HepG2 (cell line): ENCODE measurements around the gene ATXN8OS. TPM values are rescaled to one million over a fixed set of nuclear protein-coding genes. Genes with fewer than 3 reads are reported as not detected.

Source experiments
- ATAC-seq: fragments of 200-7000 bp; cut with Tn5 transposase; 3 replicates; pipeline ENCODE4 v1.9.1; 2020; ENCODE audit warnings: mild to moderate bottlenecking, moderate library complexity
- BruUV-seq: library from RNA; stranded (reverse); fragments of 400-500 nt; replicated peaks from 2 replicates; lab custom pipeline; 2021; lab: Mats Ljungman, UMichigan
- CTCF ChIA-PET: fragments of 300-600 bp; formaldehyde crosslinking; extraction: SDS; loops from one replicate; lab custom pipeline; 2021; ENCODE audit warnings: low total read pairs, inconsistent platforms, low intra/inter-chr PET ratio; lab: Yijun Ruan, JAX
- POLR2A ChIA-PET: fragments of 350-600 bp; sonication (Branson Sonifier 250); formaldehyde crosslinking; loops from one replicate; lab custom pipeline; 2020; ENCODE audit warnings: antibody characterized with exemption, inconsistent platforms; lab: Yijun Ruan, JAX
- DNase-seq: peaks from one replicate; pipeline ENCODE4 v3.0.0-alpha.2; 2015; ENCODE audit warnings: low spot score
- FAIRE-seq: peaks from 3 replicates; lab custom pipeline; 2011; peaks lifted over from hg19 to GRCh38; lab: Jason Lieb, UNC
- H2AFZ ChIP-seq: one replicate; pipeline ENCODE4 v1.6.1; 2011; ENCODE audit warnings: low read length, inconsistent platforms
- H3K27ac ChIP-seq: fragments of 300-600 bp; 3 replicates; pipeline ENCODE4 v1.8.0; 2011; ENCODE audit warnings: mixed run types, mild to moderate bottlenecking, mixed read lengths, low read length, inconsistent platforms; ENCODE audit not compliant: insufficient read depth; ENCODE audit errors: extremely low read length
- H3K27me3 ChIP-seq, 2 experiments: fragments of 200-600 bp in 1 of 2; 2 replicates in 1 of 2; 3 replicates in 1 of 2; pipeline versions ENCODE4 v1.6.0 to v1.8.0; 2011; ENCODE audit warnings: low read length in 2 of 2, mild to moderate bottlenecking in 2 of 2, moderate library complexity in 2 of 2, inconsistent platforms in 1 of 2; ENCODE audit not compliant: insufficient read depth in 2 of 2, control insufficient read depth in 1 of 2
- H3K36me3 ChIP-seq, 2 experiments: fragments of 200-600 bp in 1 of 2; replicated peaks in 1 of 2; 2 replicates in 1 of 2; 3 replicates in 1 of 2; pipeline versions ENCODE4 v1.5.1 to v1.8.0; 2011; ENCODE audit warnings: low read length in 2 of 2, inconsistent platforms in 1 of 2; ENCODE audit not compliant: insufficient read depth in 2 of 2, control insufficient read depth in 1 of 2
- H3K4me1 ChIP-seq: 2 replicates; pipeline ENCODE4 v1.5.1; 2012; ENCODE audit warnings: low read length, inconsistent platforms; ENCODE audit not compliant: insufficient read depth
- H3K4me2 ChIP-seq: 2 replicates; pipeline ENCODE4 v1.6.0; 2011; ENCODE audit warnings: low read depth, low read length, inconsistent platforms
- H3K4me3 ChIP-seq, 3 experiments: fragments of 200-600 bp in 1 of 3; sonication (generic), shearing (Covaris generic) in 1 of 3; replicated peaks in 1 of 3; 2 replicates each; pipeline ENCODE4 v1.5.1; 2011 to 2016; ENCODE audit warnings: low read length in 3 of 3, inconsistent platforms in 2 of 3, low read depth in 2 of 3, mild to moderate bottlenecking in 2 of 3, control low read depth in 1 of 3, mixed read lengths in 1 of 3; ENCODE audit not compliant: insufficient read depth in 1 of 3
- H3K79me2 ChIP-seq: one replicate; pipeline ENCODE4 v1.6.1; 2011; ENCODE audit warnings: low read length, inconsistent platforms; ENCODE audit not compliant: insufficient read depth
- H3K9ac ChIP-seq: 2 replicates; pipeline ENCODE4 v1.6.0; 2011; ENCODE audit warnings: mild to moderate bottlenecking, low read depth, low read length, inconsistent platforms; ENCODE audit not compliant: insufficient read depth
- H3K9me3 ChIP-seq: 2 replicates; pipeline ENCODE4 v1.5.1; 2012; ENCODE audit warnings: mild to moderate bottlenecking, low read length
- H4K20me1 ChIP-seq: 2 replicates; pipeline ENCODE4 v1.6.0; 2011; ENCODE audit warnings: inconsistent platforms, mild to moderate bottlenecking, low read length, moderate library complexity; ENCODE audit not compliant: insufficient read depth
- CBX5 ChIP-seq: sonication (generic); formaldehyde crosslinking; IDR thresholded peaks from 2 replicates; pipeline ENCODE4 v1.4.0; 2020; ENCODE audit warnings: missing genetic modification reagents, borderline replicate concordance
- FOXP1 ChIP-seq, 2 experiments: fragments of 450-650 bp in 1 of 2; IDR thresholded peaks; 2 replicates each; pipeline ENCODE4 v1.6.1; 2017 to 2018; ENCODE audit warnings: antibody characterized with exemption in 1 of 2
- GPBP1L1 ChIP-seq: sonication (generic); formaldehyde crosslinking; IDR thresholded peaks from 2 replicates; pipeline ENCODE4 v1.5.0; 2020; ENCODE audit warnings: mild to moderate bottlenecking, missing genetic modification reagents
- HNRNPL ChIP-seq: fragments of 200-400 bp; formaldehyde crosslinking; IDR thresholded peaks from 2 replicates; pipeline ENCODE4 v1.6.1; 2017; ENCODE audit warnings: mild to moderate bottlenecking, low read depth, low read length
- PRDM10 ChIP-seq: sonication (generic); formaldehyde crosslinking; IDR thresholded peaks from 2 replicates; pipeline ENCODE4 v1.4.0; 2020; ENCODE audit warnings: low read depth, missing genetic modification reagents
- RBM22 ChIP-seq: fragments of 200-400 bp; formaldehyde crosslinking; optimal IDR thresholded peaks from 2 replicates; pipeline ENCODE3; 2017; ENCODE audit warnings: mild to moderate bottlenecking, low read length, moderate library complexity
- SSRP1 ChIP-seq: IDR thresholded peaks from 2 replicates; pipeline ENCODE4 v1.6.1; 2016; ENCODE audit warnings: control low read depth
- U2AF2 ChIP-seq: fragments of 200-400 bp; formaldehyde crosslinking; IDR thresholded peaks from 2 replicates; pipeline ENCODE4 v1.6.1; 2017; ENCODE audit warnings: low read depth, mild to moderate bottlenecking, low read length
- ZNF569 ChIP-seq: sonication (generic); formaldehyde crosslinking; IDR thresholded peaks from 2 replicates; pipeline ENCODE4 v1.5.0; 2020; ENCODE audit warnings: mild to moderate bottlenecking, missing genetic modification reagents, moderate library complexity, borderline replicate concordance
- ZNF580 ChIP-seq: IDR thresholded peaks from 2 replicates; pipeline ENCODE4 v1.6.1; 2016; ENCODE audit warnings: low read depth, borderline replicate concordance
- ZNF597 ChIP-seq: sonication (generic); formaldehyde crosslinking; IDR thresholded peaks from 2 replicates; pipeline ENCODE4 v1.5.0; 2020; ENCODE audit warnings: missing genetic modification reagents
- WGBS: methylation state at CpG from one replicate; pipeline ENCODE4 v1.1.6; 2017; ENCODE audit warnings: low lambda C conversion rate; 5-methylcytosine and 5-hydroxymethylcytosine counted together
- in situ Hi-C: cut with HindIII; loops from 2 replicates; pipeline ENCODE4 v1.10.0; 2017; ENCODE audit warnings: low pct_unique_long_range_greater_than_20kb; ENCODE audit not compliant: extremely low pct_ligation_motif_present
- intact Hi-C: fragments of 100-400 bp; cut with micrococcal nuclease; formaldehyde crosslinking; loops from one replicate; pipeline ENCODE4 v1.10.0; 2022; ENCODE audit not compliant: unreplicated experiment
- polyA plus RNA-seq, 8 experiments: library from polyadenylated mRNA; depleted of rRNA in 3 of 8; stranded (reverse) in 7 of 8; unstranded in 1 of 8; fragments of >200 nt; fragmentation: Illumina TruSeq in 4 of 8; extraction: Trizol in 4 of 8; gene quantifications; 2 replicates each; pipeline versions ENCODE4 v1.2.1 to v1.2.3, GENCODE V29; 2011 to 2016; ENCODE audit warnings: low read depth in 4 of 8, missing spikeins in 1 of 8, mixed read lengths in 1 of 8; ENCODE audit not compliant: insufficient read depth in 1 of 8
- total RNA-seq, 5 experiments: library from RNA; depleted of rRNA; stranded (reverse); fragments of >200 nt; fragmentation: Illumina TruSeq; extraction: Trizol; gene quantifications; 2 replicates each; pipeline ENCODE4 v1.2.3, GENCODE V29; 2016; ENCODE audit warnings: low read depth in 1 of 5
- TF ChIP-seq, protein P1 (sequence below): sonication (generic); formaldehyde crosslinking; IDR thresholded peaks from 2 replicates; pipeline ENCODE4 v1.5.0; 2020; ENCODE audit warnings: missing genetic modification reagents
- TF ChIP-seq, protein P2 (sequence below): IDR thresholded peaks from 2 replicates; pipeline ENCODE4 v1.6.1; 2016; ENCODE audit warnings: mild to moderate bottlenecking

ATXN8OS gene
- total and polyA plus RNA-seq, 2 of the 13 experiments (the other 11 are each of a cell fraction or from before 2014, with no cell fraction given) = not detected

GRCh38 chr13:70087247-70087646 is 20.4 kb upstream of the ATXN8OS start (continued):
- TF ChIP-seq, protein P1, sequence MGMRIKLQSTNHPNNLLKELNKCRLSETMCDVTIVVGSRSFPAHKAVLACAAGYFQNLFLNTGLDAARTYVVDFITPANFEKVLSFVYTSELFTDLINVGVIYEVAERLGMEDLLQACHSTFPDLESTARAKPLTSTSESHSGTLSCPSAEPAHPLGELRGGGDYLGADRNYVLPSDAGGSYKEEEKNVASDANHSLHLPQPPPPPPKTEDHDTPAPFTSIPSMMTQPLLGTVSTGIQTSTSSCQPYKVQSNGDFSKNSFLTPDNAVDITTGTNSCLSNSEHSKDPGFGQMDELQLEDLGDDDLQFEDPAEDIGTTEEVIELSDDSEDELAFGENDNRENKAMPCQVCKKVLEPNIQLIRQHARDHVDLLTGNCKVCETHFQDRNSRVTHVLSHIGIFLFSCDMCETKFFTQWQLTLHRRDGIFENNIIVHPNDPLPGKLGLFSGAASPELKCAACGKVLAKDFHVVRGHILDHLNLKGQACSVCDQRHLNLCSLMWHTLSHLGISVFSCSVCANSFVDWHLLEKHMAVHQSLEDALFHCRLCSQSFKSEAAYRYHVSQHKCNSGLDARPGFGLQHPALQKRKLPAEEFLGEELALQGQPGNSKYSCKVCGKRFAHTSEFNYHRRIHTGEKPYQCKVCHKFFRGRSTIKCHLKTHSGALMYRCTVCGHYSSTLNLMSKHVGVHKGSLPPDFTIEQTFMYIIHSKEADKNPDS (CRISPR knock-in tag) = no peak

DNA sequence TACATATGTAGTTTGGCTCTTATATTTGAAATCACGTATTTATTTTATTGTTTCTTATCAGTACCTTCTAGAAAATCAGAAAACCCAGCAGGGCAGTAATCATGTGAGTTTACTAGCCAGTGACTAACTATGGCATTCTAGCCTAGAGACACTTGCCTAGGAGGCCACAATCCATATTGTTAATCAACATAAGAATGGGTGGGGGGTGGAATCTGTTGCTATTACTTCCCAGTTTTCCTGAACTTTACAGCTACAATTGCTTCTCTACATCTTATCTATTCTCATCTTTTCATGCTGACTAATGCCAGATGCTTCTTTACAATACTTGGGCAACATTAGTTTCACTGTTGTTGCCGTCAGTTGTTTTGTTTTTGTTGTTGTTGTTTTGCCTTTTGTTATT is 18.7 kb upstream of the ATXN8OS start:
- no peaks in the 10 kb centered on the region for H3K36me3 ChIP-seq
- no peaks in the 10 kb centered on the region for H3K27me3 ChIP-seq
- no TSS peak for BruUV-seq
- no peaks in the 10 kb centered on the region for H3K9me3 ChIP-seq
- WGBS = 0% methylated on average over 2 of the region's 2 CpGs
- no peaks in the 10 kb centered on the region for H4K20me1 ChIP-seq
- CTCF ChIA-PET = no interaction called here
- H2AFZ ChIP-seq = no peak overlapping the region
- DNase-seq (no peak), FAIRE-seq (no peak), ATAC-seq (no peak)
- H3K4me1 ChIP-seq = no peaks in the 10 kb centered on the region
- no peak overlapping the region for H3K4me3 ChIP-seq
- H3K4me2 ChIP-seq = no peak overlapping the region
- intact Hi-C loops (loop anchor here (5.0 kb wide), 1 partner anchor 768 kb away; no protein-coding TSS in a partner anchor), in situ Hi-C loops (loop anchor here (25.0 kb wide), 1 partner anchor 473 kb away; no protein-coding TSS in a partner anchor)
- no peak overlapping the region for H3K9ac ChIP-seq
- POLR2A ChIA-PET = no interaction called here
- H3K27ac ChIP-seq = no peak overlapping the region
- H3K79me2 ChIP-seq = no peaks in the 10 kb centered on the region
- TF ChIP-seq SSRP1 (CRISPR knock-in tag) (no peak), HNRNPL (no peak), ZNF580 (no peak), PRDM10 (no peak), ZNF597 (no peak), ZNF569 (CRISPR knock-in tag) (no peak), U2AF2 (no peak), CBX5 (CRISPR knock-in tag) (no peak), RBM22 (no peak), GPBP1L1 (CRISPR knock-in tag) (no peak), FOXP1 (IDR thresholded peaks at IDR 0.05) (no peak), FOXP1 (CRISPR knock-in tag; IDR thresholded peaks at IDR 0.05) (no peak)
- TF ChIP-seq, protein P2, sequence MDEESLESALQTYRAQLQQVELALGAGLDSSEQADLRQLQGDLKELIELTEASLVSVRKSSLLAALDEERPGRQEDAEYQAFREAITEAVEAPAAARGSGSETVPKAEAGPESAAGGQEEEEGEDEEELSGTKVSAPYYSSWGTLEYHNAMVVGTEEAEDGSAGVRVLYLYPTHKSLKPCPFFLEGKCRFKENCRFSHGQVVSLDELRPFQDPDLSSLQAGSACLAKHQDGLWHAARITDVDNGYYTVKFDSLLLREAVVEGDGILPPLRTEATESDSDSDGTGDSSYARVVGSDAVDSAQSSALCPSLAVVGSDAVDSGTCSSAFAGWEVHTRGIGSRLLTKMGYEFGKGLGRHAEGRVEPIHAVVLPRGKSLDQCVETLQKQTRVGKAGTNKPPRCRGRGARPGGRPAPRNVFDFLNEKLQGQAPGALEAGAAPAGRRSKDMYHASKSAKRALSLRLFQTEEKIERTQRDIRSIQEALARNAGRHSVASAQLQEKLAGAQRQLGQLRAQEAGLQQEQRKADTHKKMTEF = no peak
